ENCODE data around the gene GATAD2B.

The GATAD2B gene

DNA sequence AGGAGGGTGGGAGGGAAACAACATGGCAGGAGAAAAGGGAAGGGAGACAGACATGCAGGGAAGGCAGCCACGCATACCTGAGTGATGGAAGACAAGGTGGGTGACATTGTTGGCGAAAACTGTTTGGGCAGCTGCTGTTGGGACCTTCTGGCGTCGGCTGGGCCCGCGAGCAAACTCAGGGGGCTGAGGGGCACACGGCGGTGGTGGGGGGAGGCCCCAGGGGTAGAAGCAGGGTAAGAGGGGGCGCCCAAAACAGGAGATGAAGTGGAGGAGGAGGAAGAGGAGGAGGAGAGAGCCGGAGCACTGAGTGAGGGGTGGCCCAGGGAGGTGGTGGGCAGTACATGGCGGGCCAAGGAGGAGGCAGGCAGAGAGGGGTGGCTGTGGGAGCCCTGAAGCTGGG is 28.4 kb upstream of the GATAD2B start:
- no peak for DNase-seq

GRCh38 chr1:153946622-153947241 is 24.0 kb upstream of the GATAD2B start, which contains the start of gene DENND4B:
Gene DENND4B (minus strand): TSS chr1:153946718. CDS start chr1:153944374, 2,344 bp downstream.
- peak; percentile 91 for DNase-seq

GRCh38 chr1:153945795-153946621 is 23.2 kb upstream of the GATAD2B start:
- DNase-seq: peak; percentile 73

GRCh38 chr1:153945131-153945794 is 22.5 kb upstream of the GATAD2B start:
- DNase-seq: no peak

DNA sequence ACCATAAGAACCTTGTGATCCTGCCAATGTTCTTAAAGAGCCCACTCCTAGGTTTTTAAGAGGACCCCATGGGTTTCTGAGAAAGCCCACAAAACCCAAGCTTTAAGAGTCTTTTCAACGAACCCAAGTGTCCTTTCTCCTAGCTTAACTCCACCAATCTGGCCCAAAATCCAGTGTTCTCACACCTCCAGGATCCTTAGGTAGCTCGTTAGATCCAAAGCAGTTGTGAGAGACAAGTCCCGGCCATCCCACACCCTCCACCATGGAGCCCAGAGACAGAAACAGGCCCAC is 22.0 kb upstream of the GATAD2B start:
- no peak for DNase-seq

- no peak for DNase-seq
These were observed 21.4 kb upstream of the GATAD2B start for GRCh38 chr1:153944005-153944826.

- no peak for DNase-seq
These were observed 20.2 kb upstream of the GATAD2B start for GRCh38 chr1:153942766-153943549.

GRCh38 chr1:153941826-153942725 is 19.3 kb upstream of the GATAD2B start:
- DNase-seq: no peak

- DNase-seq: no peak
These were observed 18.0 kb upstream of the GATAD2B start for GRCh38 chr1:153940756-153941155.

DNA sequence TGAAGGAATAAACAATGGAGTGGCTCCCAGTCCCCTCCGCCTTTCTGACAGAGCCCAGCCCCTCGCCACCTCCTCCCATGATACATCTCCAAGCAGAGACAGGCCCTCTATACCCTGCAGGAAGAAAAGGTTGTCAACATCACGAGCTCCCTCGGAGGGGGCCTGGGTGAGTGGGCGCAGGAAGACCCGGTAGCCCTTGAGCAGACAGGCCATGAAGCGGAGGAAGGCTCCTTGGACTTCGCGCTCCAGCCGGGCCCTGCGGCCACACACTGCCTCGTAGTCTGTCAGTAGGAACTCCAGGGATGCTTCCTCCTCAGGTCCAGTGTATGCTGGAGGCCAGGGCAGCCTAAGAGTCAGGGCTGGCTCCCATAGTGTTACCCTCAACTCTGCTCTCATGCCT is 16.7 kb upstream of the GATAD2B start:
- DNase-seq: no peak

GRCh38 chr1:153938996-153939395 is 16.2 kb upstream of the GATAD2B start:
- no peak for DNase-seq

DNA sequence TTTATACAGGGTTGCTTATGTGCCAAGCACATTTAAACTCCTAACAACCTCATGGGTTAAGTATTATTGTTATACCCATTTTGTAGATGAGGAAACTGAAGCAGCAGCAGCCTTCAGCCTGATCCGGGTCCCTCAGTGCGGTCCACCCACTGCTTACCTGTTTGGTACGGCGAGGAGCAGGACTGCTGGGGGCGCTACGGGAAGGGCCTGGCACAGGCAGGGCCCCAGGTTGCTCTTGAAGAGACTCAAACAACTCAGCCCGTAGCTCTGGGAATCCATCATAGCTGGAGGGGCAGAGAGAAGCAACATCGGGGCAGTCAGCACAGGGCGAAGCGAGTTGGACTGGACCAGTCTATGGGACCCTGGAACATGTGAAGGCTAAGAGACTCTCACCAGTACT is 14.6 kb upstream of the GATAD2B start:
- no peak for DNase-seq

DNA sequence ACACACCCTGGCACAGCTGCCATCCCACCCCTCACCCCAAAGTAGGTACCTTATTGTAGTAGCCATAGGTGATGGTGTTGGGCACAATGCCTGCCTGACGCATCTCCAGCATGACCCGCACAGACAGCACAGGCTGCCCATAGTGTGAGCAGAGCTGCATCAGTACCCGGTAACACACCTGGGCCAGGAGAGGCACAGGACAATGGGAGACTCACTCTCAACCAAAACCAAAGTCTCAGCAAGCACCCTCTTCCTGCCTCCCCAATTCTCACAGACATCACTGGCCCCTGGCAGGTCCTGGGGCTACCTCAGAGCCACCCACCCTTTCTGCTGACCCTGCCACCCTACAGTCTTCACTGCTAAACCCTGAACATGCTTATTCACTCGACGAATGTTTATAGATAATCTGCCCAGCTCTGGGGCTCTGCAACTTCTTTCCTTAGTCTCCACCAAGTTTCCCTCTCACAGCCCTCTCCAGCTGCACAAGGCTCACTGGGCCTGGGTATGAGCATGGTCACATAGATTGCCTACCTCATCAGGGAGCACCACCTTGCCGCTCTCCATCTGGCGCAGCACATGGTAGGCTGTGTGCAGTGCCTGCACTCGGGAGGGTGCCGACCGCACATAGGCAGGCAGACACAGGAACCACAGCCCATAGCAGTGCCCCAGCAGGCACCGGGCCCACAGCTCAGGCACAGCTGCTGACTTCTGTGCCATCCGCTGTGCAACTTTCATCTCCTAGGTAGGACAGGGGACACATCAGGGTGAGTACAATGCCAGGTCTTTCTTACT is 13.4 kb upstream of the GATAD2B start:
- no peak for DNase-seq

DNA sequence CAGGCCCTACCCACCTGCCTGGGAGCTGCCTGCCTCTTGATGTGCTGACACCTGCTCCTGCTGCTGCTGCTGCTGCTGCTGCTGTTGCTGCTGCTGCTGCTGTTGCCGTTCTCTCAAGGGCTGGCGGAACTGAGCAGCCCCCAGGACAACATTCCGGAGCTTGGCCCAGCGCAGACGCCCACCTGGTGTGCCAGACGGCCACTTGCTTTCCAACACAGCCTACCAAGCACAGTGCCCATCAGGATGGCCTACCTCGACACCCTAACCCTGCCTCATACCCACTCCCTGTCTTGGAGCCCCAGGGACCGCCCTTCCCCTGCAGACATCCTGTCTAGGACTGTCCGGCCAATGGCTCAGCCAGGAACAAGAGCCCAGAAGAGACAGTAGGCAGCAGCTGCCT is 12.0 kb upstream of the GATAD2B start:
- DNase-seq: peak; percentile 22

DNA sequence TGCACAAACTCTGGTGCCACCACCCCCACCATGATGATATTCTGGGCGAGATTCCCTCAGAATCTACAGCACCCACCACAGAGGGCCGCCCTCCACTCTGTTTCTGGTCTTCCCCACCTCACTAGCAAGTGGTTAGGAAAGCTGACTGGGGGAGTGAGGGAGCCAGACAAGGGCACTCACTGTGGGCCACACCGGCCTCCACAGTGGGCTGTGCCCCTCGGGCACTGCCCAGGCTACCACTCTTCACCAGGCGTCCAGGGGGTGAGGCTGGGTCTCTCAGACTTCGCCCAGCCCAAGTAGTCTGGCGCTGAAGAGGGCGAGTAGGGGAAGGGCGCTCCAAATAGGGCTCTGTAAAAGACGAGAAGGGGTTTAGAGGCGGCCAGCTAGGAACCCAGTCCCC is 11.2 kb upstream of the GATAD2B start:
- DNase-seq: no peak

- peak; percentile 37 for DNase-seq
These were observed 10.7 kb upstream of the GATAD2B start for GRCh38 chr1:153933430-153933829.

DNA sequence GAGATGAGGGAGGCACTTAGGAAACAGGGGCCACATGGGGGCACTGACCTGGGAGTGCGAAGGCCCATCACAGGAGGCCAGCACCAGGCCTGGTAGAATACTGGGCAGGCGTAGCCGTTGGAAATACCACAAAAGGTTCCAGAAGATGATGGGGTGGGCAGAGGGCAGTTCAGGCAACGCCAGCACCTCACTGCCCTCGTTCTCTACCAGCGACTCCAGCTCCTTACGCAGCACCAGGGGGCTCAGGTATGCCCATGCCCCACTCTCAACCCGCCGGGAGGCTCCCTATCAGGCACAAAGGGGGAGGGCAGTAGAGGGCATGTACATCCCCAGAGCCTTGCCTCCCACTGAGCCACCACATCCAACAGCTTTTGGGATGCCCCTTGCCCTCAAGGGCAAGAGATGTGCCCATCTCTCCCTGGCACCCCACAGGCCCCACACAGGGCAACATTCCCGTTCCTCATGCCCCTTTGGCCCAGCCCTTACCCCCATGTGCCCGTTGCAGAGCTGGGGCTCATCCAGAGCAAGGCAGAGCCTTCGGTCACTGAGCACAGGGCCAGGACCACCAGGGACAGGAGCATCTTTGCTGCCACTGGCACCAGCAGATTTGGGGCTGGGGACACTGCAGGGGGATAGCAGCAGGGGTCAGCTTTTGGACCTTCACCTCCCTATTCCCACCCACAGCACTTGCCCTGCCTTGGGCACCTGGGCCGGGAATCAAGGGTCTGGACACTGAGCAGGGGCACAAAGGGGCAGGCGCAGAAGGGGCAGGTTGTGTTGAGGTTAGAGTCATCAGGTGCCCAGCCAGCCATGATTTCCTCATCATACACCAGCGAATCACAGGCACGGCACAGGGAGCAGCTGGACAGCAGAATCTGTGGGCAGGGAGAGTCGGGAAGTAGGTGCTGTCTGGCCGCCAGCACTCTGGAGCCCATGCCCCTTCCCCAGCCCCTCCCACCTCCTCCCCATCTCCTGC is 9.7 kb upstream of the GATAD2B start:
- peak; percentile 33 for DNase-seq

GRCh38 chr1:153929981-153930948 is 7.5 kb upstream of the GATAD2B start:
- DNase-seq: peak; percentile 45

Data from islet precursor cell (in vitro differentiated cells).